HG03565 (cell line): ENCODE results near the gene SNAI1.
"Not testable (repeated sequence)": the region's sequence is repeated elsewhere in the genome, so short reads cannot be mapped to it uniquely, and the experiment has no call there.

Experiments
- ATAC-seq: cut with Tn5 transposase; IDR thresholded peaks from one replicate; pipeline ENCODE4 v1.9.1; 2021; ENCODE audit warnings: mild to moderate bottlenecking, moderate library complexity; ENCODE audit not compliant: unreplicated experiment

The SNAI1 gene

GRCh38 chr20:49985617-49986016 lies 2.8 kb downstream of the SNAI1 start:
- no peak for ATAC-seq

- ATAC-seq, result no peak
These were observed 3.3 kb downstream of the SNAI1 start for GRCh38 chr20:49986049-49986448.

GRCh38 chr20:49987015-49987867 lies 4.5 kb downstream of the SNAI1 start:
- ATAC-seq, result no peak

GRCh38 chr20:49987868-49988690 lies 5.3 kb downstream of the SNAI1 start:
- no peak for ATAC-seq

GRCh38 chr20:49989234-49990065 lies 6.7 kb downstream of the SNAI1 start:
- ATAC-seq, result no peak

GRCh38 chr20:49990271-49990720 lies 7.5 kb downstream of the SNAI1 start:
- no peak for ATAC-seq

- ATAC-seq, result no peak
These were observed 10.5 kb downstream of the SNAI1 start for GRCh38 chr20:49993301-49993751.

GRCh38 chr20:49995586-49995985 lies 12.8 kb downstream of the SNAI1 start:
- no peak for ATAC-seq

- not testable (repeated sequence) for ATAC-seq
These were observed 15.9 kb downstream of the SNAI1 start for GRCh38 chr20:49998478-49999188.

- no peak for ATAC-seq
These were observed 16.5 kb downstream of the SNAI1 start for GRCh38 chr20:49999329-49999728.

GRCh38 chr20:50000548-50001222 lies 17.9 kb downstream of the SNAI1 start:
- ATAC-seq, result not testable (repeated sequence)

GRCh38 chr20:50001784-50002311 lies 19.1 kb downstream of the SNAI1 start:
- no peak for ATAC-seq

- ATAC-seq, result no peak
These were observed 20.5 kb downstream of the SNAI1 start for GRCh38 chr20:50003253-50003656.

- ATAC-seq, result no peak
These were observed 21.4 kb downstream of the SNAI1 start for GRCh38 chr20:50004229-50004628.

GRCh38 chr20:50005471-50005981 lies 22.7 kb downstream of the SNAI1 start:
- ATAC-seq, result no peak

GRCh38 chr20:50007369-50007768 lies 24.6 kb downstream of the SNAI1 start:
- no peak for ATAC-seq

- no peak for ATAC-seq
These were observed 25.2 kb downstream of the SNAI1 start for GRCh38 chr20:50008007-50008406.

GRCh38 chr20:50009521-50010454 lies 27.0 kb downstream of the SNAI1 start:
- no peak for ATAC-seq
